Sigmoid colon (tissue), 4 donors: ENCODE data around the gene MMP7.

Source experiments
- EP300 ChIP-seq, 4 donors: sonication (generic); formaldehyde crosslinking; IDR thresholded peaks; one replicate each; pipeline ENCODE4 v1.6.1; 2017; ENCODE audit warnings: antibody characterized with exemption in 4 of 4
- POLR2A ChIP-seq, 2 donors: fragments of 450-650 bp; IDR thresholded peaks; one replicate each; pipeline ENCODE4 v1.6.1; 2016; ENCODE audit warnings: antibody characterized with exemption in 2 of 2, mild to moderate bottlenecking in 2 of 2, moderate library complexity in 2 of 2
- POLR2AphosphoS5 ChIP-seq, 4 donors: sonication (generic); formaldehyde crosslinking; IDR thresholded peaks; one replicate each; pipeline ENCODE4 v1.6.1; 2017; ENCODE audit warnings: antibody characterized with exemption in 4 of 4
- TF ChIP-seq, protein P1 (sequence below), 4 experiments: fragments of 450-650 bp in 3 of 4; fragments of 200-600 bp in 1 of 4; IDR thresholded peaks; one replicate each; pipeline ENCODE4 v1.5.1; 2016 to 2019; ENCODE audit warnings: antibody characterized with exemption in 4 of 4, mild to moderate bottlenecking in 3 of 4, moderate library complexity in 2 of 4

DNA sequence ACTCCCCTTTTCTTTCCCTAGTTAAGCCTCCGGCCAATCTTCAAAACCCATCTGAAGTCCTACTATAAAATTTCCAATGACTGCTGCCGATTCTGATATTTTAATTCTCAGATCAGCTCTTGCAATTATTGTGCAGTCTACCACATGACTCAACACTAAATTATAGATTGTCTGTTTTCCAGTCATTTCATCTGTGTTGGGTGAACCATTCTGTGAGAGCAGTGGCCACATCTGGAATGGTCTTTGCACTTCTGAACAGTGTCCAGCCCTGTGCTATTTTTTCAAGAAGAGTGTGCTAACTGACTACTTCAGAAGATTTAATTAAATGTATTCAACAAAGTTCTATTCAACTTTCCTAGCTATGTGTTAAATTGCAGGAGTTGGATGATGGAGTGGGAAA, 47.2 kb upstream of the MMP7 start:
- TF ChIP-seq POLR2AphosphoS5 (IDR thresholded peaks at IDR 0.05): no peak
- TF ChIP-seq EP300 (IDR thresholded peaks at IDR 0.05): no peak
- TF ChIP-seq, protein P1, sequence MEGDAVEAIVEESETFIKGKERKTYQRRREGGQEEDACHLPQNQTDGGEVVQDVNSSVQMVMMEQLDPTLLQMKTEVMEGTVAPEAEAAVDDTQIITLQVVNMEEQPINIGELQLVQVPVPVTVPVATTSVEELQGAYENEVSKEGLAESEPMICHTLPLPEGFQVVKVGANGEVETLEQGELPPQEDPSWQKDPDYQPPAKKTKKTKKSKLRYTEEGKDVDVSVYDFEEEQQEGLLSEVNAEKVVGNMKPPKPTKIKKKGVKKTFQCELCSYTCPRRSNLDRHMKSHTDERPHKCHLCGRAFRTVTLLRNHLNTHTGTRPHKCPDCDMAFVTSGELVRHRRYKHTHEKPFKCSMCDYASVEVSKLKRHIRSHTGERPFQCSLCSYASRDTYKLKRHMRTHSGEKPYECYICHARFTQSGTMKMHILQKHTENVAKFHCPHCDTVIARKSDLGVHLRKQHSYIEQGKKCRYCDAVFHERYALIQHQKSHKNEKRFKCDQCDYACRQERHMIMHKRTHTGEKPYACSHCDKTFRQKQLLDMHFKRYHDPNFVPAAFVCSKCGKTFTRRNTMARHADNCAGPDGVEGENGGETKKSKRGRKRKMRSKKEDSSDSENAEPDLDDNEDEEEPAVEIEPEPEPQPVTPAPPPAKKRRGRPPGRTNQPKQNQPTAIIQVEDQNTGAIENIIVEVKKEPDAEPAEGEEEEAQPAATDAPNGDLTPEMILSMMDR (IDR thresholded peaks at IDR 0.05): no peak
- TF ChIP-seq POLR2A (IDR thresholded peaks at IDR 0.05): no peak
